NK-92 (cell line): ENCODE data around the gene DEGS2.

Experiments
- DNase-seq: peaks from one replicate; lab custom pipeline; 2025; ENCODE audit not compliant: unreplicated experiment; lab: John Stamatoyannopoulos, UW

The DEGS2 gene

DNA sequence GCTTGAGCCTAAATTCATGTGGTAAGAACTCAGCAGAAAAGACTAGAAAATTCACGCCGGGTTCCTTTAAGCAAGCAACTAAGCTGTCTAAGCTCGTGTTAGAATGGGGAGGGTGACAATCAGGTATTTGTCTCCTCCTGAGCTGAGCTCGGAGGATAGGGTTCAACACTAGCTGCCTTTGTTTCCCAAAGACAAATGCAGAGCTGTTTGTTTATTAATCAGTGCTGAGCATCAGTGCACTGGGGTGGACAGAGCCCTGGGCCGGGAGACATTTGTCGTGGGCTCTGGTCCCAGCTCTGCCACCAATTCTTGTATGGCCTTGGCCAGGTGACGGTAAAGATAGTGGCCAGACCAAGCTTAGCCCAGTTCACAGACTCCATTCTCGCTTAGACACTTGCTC, 43.7 kb downstream of the DEGS2 start:
- DNase-seq: no peak

DNA sequence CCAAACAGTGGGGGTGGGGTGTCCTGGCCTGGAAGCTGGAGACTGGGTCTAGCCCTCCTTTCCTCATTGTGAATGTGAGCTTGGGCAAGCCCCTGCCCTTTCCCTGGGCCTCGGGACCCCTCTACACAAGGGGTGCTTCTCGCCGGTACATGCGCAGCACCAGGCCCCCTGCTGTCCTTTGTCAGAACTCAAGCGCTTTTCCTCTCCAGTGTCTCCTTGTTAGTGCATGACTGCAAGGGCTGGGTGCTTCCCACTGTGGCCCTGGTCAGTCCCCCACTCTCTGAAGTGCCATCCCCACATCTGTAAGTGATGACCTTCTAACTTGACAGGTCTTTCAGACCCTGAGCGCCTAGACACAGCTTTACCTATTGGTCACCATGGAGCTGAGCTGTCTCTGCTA, 44.2 kb downstream of the DEGS2 start:
- no peak for DNase-seq

DNA sequence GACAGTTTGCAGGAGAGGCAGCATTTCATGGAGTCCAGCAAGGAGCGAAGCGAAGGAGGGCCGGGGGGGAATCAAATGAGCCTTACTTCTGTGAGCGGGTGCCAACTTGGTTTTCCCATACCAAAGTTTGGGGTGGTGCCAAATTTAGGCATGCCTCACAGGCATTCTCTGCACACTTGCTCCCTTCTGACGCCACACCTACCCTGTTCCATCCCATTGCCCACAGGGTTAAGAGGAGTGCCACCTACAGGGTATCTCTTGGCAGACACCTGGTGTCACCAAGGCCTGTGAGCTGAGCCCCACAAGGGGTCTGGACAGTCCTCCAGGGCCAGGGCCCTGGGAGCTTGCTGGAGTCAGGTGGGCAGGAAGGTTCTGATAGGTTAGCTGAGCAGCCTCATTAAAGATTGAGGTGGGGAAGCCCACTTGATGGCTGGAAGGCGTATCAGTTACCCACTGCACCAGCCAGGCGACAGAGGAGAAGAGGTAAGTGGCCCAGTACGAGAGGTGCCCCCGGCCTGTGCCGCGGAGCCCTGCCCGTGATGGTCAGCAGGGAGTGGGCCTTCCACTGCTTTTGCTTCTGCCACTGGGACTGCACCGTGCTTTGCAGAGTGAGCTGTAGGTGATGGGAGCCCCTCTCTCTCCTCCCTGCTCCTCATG, 45.2 kb downstream of the DEGS2 start:
- no peak for DNase-seq

DNA sequence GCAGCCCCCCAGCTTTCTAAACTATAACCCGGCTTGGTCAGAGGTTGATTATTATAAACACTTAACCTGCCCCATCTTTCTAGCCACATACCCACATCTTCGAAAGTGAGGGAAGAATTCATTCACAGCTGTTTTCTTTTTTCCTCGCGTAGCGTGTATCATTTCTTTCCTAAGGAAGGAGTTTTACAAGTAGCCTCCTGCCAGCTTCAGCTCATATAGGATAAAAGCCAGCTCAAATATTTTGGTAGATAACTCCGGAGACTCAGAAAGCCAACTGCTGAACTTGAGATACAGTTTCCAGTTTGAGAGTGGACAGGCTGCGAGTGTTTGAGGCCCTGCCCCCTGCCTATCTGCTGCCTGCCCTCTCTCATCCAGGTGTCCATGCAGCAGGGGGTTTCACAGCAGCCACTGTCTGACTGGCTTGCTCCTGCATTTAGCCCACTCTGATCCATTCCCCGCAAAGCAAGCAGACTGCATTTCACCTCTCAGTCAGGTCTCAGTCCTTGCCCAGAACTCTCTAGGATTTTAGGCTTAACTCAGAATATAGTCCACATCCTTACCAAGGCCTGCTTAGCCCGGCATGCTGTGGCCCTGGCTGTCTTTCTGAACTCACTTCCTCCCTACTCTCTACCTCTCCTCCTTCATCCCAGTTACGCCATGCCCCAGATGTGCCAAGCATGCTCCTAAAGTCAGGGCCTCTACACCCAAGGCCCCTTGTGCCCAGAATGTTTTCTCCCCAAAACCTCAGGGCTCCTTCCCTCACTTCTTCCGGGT, 47.3 kb downstream of the DEGS2 start:
- no peak for DNase-seq

DNA sequence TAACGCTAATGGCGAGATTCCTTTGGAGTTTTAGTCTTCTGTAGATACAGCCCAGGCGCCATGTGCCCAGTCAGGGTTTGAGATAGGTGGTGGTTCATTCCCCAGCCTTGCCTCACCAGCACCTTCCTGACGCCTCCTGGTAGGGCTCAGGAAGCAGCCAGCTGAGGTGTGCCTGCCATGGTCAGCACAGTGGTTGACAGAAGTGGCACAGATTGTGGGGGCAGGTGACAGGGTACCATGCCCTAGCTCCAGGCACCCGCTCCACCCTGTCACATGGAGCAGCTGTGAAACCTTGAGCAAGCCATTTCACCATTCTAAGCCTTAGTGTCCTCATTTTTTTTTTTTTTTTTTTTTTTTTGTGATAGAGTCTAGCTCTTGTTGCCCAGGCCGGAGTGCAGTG, 48.6 kb downstream of the DEGS2 start:
- no peak for DNase-seq

DNA sequence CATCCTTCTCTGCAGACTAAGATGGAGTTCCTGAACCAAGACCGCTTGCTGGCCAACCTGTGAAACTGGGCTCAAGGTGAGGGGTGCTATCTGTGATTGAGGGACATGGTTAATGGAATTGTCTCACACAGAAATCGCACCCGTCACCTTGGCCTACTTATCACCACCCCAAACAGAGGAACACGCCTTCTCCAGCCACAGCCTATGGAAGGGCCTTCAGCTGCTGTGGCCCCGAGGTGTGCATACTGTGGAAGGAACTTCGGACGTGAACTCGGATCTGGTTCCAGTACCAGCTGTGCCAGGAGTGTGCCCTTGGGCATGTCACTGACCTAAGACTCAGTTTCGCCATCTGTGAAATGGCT, 49.9 kb downstream of the DEGS2 start:
- no peak for DNase-seq

DNA sequence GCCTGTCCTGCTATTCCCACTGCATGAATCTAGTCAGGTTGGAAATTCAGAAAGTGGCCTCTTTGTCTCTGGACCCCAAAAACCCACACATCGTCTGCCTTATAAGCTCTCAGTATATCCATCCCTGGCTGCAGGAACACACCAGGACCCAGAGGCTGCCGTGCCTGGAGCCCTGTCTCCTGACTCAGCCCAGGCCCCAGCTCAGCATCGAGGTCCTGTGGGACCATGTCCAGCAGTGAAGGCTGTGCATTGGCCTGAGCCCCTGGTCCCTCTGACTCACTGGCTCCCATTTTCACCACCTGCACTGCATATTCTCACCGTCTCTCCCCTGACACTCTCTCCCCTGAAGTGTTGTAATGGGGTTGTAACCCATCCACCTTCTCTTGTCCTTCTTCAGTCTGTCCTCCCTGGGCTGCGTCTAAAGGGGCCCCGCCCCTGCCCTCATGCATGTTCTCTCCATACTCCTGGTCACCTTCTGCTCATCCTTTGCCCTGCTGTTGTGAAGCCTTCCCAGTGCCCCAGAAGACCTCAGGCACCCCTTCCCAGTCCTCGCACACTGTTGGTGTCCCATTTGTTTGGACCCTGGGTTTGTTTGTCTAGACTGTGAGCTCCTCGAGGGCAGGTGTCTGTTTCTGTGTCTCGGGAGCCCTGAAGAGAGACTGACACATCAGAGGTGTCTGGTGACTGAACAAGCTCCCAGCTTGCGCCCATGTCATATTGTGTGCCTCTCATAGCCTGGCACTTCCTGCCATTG, 50.4 kb downstream of the DEGS2 start:
- DNase-seq: no peak

DNA sequence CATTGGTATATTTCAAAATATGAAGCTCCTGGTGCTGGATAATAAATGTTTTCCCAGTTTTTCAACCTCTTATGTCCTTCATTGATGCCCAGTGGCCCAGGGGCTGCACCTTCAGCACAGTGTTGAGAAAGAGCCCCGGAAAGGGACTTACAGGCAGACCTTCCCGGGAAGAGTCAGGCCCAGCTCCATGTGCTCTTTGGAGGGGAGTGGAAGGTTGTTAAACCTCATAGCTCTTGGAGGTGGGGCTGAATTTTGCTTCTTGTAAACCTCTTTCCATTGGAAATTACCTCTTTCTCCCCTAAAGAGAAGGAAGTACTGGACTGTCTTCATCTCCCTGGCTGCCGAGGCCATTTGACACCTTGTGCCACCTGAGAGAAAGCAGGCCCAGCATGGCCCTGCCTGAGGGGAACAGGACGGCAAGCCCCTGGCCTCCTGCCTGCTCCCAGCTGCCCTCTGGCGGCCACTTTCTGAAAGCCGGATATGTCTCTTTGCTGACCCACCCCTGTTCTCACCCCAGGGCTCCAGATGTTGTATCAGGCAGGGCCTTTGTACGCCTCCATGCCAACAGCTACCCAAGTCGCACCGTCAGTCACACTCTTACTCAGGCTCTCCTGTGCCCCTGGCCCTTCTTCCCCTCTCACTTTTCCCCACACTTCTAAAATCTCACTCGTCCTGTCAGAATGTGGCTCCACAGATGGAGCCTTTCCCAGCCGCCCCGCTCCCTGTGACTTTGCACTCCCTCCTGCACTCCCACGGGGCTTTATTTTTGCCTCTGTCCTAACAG, 51.2 kb downstream of the DEGS2 start:
- DNase-seq: peak; percentile 36

DNA sequence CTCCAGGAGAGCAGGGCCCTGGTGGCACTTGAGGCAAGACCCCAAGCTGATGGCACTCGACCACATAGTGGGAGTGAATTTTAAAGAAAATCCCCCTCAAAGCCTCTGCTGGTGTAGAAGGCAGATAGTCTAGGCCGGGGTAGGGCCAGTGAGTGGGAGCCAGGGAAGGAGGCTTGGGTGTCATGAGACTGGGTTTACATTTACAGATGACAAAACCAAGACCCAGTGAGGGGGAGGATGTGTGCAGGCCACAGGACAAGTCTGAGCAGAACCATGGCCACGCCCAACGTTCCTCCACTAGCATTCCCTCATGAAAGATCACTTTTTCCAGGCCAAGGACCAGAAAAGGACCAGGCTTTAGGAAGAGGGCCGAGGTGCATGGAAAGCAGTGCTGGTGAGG, 52.2 kb downstream of the DEGS2 start:
- no peak for DNase-seq

DNA sequence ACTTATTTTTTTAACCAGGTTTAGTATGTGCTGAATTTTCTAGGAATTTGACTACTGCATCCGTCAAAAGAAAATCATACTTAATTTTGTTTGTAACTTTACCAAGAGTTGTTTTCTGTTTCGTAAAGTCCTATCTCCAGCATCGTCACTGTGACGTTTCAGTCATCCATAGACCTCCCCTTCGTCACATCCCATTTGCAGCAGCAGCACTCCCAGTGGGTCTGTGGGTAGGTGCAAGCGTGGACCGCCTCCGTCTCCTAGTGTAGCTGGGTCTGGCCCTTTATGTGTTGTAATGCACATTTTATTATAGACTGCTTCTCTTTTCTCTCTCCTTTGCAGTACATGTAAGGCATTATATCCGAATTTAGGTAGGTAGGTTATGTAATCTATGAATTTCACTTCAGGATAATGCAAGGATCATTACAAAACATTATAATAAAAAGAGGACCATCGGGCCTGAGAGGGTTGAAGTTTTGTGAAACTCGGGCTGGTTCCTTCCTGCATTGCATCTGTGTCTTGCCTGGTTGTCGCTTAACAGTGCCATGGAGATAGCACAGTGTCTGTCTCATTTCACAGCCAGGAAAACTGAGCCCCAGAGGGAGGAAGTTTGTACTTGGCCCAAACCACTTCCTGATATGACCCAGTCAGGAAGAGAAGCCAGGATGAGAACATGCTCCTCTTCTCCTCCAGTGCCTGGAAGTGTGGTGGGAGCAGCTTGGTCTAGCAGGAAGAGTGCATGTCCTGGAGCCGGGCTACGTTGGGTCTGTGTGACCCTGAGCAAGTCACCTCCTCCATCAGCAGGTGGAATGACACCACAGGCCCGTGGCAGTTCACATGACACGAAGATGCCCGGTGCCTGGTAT, 53.0 kb downstream of the DEGS2 start:
- DNase-seq: no peak

DNA sequence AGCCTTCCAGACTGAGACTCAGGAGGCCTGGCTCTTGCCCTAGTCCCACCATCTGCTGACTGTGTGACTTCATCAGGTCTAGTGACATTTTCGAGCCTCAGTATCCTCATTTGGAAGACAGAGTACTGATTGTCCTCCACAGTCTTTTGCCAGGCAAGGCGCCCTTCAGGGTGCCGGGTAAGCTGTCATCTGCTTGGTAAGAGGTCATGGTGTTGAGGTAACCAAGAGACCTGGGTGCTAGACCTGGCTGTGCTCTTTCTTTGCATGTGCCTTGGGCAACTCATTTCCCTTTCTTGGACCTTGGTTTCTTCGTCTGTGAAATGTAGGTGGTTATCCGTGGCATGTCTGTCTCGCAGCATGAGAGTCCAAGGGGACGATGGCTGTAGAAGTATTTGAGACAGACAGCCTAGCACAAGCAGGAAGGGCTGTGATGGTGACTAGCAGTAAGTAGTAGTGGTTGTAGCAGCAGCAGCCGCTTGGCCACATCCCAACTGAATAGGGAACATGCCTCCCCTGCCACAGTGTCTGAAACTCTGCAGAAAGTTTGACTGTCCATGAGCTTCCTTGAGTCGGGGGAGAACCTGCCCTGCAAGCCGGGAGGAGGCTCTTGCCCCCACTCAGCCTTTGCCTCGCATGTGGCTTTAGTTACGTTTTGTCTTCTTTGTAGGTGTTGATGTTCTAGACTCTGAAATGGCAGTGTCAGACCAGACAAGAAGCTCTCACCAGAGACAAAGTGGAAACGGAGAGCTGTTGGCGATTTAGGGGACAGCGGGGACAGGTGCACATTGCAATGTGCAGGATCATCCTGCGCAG, 53.9 kb downstream of the DEGS2 start:
- DNase-seq: no peak

DNA sequence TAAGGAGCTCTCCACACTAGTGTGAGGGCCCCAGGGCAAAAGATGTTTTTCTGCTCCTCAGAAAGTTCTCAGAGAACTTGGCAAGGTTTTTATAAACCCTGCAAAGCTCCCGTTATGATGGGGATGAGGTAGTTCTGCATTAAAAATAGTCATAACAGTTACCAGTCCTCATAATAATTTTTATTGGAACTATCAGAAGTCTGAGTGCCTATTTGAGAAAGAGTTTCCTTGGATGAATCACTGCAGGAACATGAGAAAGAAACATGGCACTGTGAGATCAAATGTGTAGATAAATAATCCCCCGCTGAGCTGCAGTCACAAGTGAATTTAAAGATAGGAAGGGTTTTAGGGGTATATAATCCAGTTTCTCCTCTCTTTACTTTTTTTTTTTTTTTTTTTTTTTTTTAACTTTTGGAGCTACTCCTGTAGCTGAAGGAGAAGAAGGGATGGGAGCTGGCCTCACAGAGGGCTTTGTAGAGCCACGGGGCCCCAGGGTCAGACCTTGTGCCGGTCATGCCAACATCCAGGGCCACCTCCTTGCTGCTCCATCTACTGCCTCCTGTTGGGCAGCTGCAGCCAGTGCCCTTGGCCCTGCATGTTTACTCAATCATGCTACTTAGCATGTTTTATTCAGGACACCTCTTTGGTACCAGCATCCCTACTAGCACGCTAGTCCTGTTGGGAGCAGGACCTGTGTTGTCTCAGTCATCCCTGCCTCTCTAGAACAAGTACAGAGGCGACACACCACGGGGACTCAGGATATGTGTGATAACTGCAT, 54.7 kb downstream of the DEGS2 start:
- no peak for DNase-seq

DNA sequence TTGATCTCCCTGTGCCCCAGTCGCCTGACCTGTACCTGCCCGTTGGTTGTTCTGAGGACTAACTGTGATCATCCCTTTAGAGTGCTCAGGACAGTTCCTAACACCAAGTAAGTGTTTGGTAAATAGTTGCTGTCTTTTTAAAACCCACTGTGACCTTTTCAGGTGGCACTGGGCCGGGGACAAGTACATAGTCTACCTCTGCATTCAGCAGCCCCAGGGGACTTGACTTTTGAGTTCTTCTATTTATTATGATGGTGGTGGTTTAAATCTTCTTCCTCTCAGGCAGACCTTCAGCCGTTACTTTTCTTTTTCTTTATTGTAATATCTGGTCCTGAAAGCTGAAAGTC, 55.5 kb downstream of the DEGS2 start:
- DNase-seq: no peak

DNA sequence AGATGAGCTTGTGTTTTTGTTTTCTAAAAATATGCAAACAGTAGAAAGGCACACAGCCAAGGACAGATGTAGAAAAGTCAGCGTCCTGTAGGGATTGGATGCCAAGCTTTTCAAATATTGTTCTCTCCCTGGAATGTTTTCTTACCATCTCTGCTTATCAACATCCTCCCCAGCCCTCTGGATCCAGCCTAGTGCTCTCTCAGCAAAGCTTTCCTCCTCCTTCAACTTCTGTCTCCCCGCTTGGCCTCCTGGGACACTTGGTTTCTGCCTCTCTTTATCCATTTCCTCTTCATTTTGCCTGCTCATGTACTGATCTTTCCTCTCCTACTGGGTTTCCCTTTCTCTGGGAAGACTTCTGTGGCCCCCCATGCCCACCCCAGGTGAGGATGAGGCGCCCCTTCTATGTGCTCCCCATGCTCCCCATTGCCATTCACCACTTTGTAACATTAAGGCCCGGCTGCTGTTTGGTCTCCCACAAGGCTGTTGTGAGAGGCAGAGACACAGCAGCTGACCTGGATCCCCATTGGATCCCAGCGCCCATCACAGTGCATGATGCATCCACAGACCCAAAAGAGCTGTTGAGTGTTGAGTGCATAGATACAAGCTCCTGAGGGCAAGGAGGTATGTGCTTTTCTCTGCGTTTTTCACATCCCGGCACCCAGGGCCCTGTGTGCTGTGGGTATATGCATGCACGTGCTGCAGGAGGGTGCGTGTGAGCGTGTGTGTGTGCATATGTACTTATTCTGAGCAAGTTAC, 56.0 kb downstream of the DEGS2 start:
- no peak for DNase-seq

DNA sequence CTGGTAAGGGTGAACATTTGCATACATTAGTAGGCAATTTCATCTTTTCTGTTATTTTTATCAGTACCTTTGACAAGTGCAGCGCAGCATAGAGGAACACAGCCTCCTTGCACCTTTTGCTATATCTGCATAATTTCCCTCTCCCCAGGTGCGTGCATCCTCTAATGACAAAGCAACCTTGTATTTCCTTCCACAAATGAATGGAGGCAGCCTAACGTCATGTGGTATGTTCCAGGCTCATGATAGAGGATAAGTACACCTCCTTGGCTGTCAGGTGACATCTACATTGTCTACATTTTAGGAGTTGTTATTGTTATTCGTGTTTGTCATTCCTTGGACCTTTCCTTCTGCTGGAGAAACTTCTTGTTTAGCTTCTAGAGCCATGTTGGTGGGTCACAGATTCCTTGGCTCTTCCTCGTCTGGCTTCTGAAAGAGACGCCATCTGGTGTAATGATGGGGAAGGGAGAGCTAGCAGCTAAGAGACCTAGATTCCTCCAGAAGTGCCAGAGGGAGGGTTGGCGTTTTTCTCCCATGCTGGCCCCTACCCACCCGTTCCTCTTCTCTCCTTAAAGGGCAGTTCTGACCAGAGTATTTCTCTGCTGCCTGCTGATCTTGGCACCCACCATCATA, 57.2 kb downstream of the DEGS2 start:
- no peak for DNase-seq

DNA sequence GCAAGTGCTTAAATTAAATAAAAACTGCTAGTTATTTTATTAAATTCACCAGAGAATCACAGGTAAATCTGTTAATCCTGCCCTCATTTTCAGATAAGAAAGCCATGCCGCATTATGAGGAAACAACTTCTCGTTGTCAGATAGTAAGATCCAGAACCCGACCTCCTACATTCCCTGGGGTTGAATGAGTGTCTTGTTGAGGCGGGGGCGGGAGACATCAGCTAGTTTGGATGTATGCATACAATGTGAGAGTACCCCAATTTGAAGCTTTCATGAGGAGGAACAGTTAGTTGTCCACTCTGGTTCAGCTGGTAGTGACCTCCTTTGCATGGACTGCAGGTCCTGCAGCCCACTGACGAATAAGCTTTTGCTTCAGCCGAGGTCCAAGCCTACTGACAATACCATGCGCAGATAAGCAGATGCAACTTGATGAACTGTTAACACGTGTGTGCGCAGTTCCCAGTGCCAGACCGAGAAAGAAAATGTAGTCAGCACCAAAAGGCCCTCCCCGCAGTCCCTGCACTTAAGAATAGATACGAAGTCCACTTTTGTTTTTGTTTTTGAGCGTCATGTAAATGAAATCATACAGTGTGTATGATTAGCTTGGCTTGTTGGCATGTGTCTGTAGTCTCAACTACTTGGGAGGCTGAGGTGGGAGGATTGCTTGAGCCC, 59.3 kb downstream of the DEGS2 start:
- no peak for DNase-seq

DNA sequence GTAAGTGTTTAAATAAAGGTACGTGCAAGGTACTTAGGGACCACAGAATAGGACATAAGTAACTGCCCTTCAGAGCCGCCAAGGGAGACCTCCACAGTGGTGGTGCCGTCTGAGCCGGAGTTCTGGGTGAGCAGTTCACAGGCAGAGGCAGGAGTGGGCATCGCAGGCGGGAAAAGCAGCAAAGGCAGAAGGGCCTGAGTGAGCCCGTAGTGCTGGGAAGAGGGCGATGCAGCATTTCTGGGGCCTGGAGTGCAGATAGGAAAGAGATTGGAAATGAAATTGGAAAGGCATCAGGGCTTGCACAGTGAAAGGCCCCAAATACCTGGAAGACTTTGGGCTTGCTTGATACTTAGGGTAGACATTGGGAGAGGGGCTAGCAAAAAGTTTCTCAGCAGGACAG, 61.3 kb downstream of the DEGS2 start:
- DNase-seq: no peak
